Mesodermal cell (in vitro differentiated cells): ENCODE measurements around the gene CCDC112.

Source experiments
- H3K27ac ChIP-seq: 2 replicates; pipeline ENCODE4 v1.7.0; 2013; ENCODE audit warnings: mild to moderate bottlenecking, low read depth, low read length, moderate library complexity; ENCODE audit not compliant: severe bottlenecking
- H3K36me3 ChIP-seq: 2 replicates; pipeline ENCODE4 v1.7.1; 2013; ENCODE audit warnings: mild to moderate bottlenecking, low read length, moderate library complexity; ENCODE audit not compliant: control insufficient read depth, insufficient read depth
- H3K4me1 ChIP-seq: one replicate; pipeline ENCODE4 v1.7.1; 2013; ENCODE audit warnings: mild to moderate bottlenecking, low read length; ENCODE audit not compliant: insufficient read depth, control insufficient read depth, poor library complexity, severe bottlenecking
- H3K4me3 ChIP-seq: 2 replicates; pipeline ENCODE4 v1.7.0; 2013; ENCODE audit warnings: low read length, control low read depth, mild to moderate bottlenecking; ENCODE audit not compliant: insufficient read depth, poor library complexity, severe bottlenecking; ENCODE audit errors: extremely low read depth
- H3K9me3 ChIP-seq: 2 replicates; pipeline ENCODE4 v1.7.1; 2013; ENCODE audit warnings: mild to moderate bottlenecking, low read length, moderate library complexity; ENCODE audit not compliant: control insufficient read depth
- WGBS, 2 experiments: methylation state at CpG; one replicate each; pipeline ENCODE4 v1.1.5; 2013; ENCODE audit warnings: missing lambda C conversion rate in 2 of 2; ENCODE audit not compliant: insufficient coverage in 2 of 2; 5-methylcytosine and 5-hydroxymethylcytosine counted together

Gene CCDC112

GRCh38 chr5:115231598-115231997 lies 64.9 kb downstream of the CCDC112 start:
- H3K36me3 ChIP-seq, result peaks cover 41% of the 10 kb centered on the region

GRCh38 chr5:115229606-115230005 lies 66.8 kb downstream of the CCDC112 start:
- H3K4me1 ChIP-seq, result no peaks in the 10 kb centered on the region
- H3K9me3 ChIP-seq, result no peaks in the 10 kb centered on the region
- H3K27ac ChIP-seq, result no peak overlapping the region
- no peak overlapping the region for H3K4me3 ChIP-seq
- peaks cover 45% of the 10 kb centered on the region for H3K36me3 ChIP-seq
- WGBS, 2 experiments, result no CpG with 5 or more reads among the region's 1 CpG

More at GRCh38 chr5:115231598-115231997, 64.9 kb downstream of the CCDC112 start:
- no peak overlapping the region for H3K4me3 ChIP-seq
- no peaks in the 10 kb centered on the region for H3K9me3 ChIP-seq
- no peaks in the 10 kb centered on the region for H3K4me1 ChIP-seq
- WGBS, 2 experiments, result 90% methylated on average over 3 of the region's 4 CpGs; no CpG with 5 or more reads in 1 of the 2 experiments
- no peak overlapping the region for H3K27ac ChIP-seq

GRCh38 chr5:115227281-115227680 lies 69.2 kb downstream of the CCDC112 start:
- no peak overlapping the region for H3K4me3 ChIP-seq
- 94 to 100% methylated on average over 1 of the region's 1 CpG for WGBS, 2 experiments
- no peaks in the 10 kb centered on the region for H3K4me1 ChIP-seq
- peaks cover 49% of the 10 kb centered on the region for H3K36me3 ChIP-seq
- H3K9me3 ChIP-seq, result no peaks in the 10 kb centered on the region
- H3K27ac ChIP-seq, result no peak overlapping the region
